ENCODE measurements around the gene MDFIC. TPM values are rescaled to one million over a fixed set of nuclear protein-coding genes. Genes with fewer than 3 reads are reported as not detected.

The MDFIC gene
- polyA plus RNA-seq, 3 donors, result 3.2 to 53.7 (median 27.9) TPM

GRCh38 chr7:115014794-115015193 lies 92.9 kb downstream of the MDFIC start:
- H3K27ac ChIP-seq (ENCODE audit: low read depth, low read length), result no peak overlapping the region
- WGBS, 3 donors, result 73 to 83% (median 79%) methylated on average over 1 of the region's 1 CpG

GRCh38 chr7:115015619-115016018 lies 93.7 kb downstream of the MDFIC start:
- no peak overlapping the region for H3K27ac ChIP-seq (ENCODE audit: low read depth, low read length)
- 82 to 89% (median 86%) methylated on average over 4 of the region's 4 CpGs for WGBS, 3 donors

- 65 to 78% (median 74%) methylated on average over 4 of the region's 4 CpGs for WGBS, 3 donors
- H3K27ac ChIP-seq (ENCODE audit: low read depth, low read length), result no peak overlapping the region
Observed at GRCh38 chr7:115019882-115020605, 98.2 kb downstream of the MDFIC start.

GRCh38 chr7:115023219-115023618 lies 101.3 kb downstream of the MDFIC start:
- WGBS, 3 donors, result 37 to 64% (median 45%) methylated on average over 6 of the region's 6 CpGs
- H3K27ac ChIP-seq (ENCODE audit: low read depth, low read length), result no peak overlapping the region

- 22 to 50% (median 23%) methylated on average over 3 of the region's 3 CpGs for WGBS, 3 donors
- no peak overlapping the region for H3K27ac ChIP-seq (ENCODE audit: low read depth, low read length)
Observed at GRCh38 chr7:115024276-115024675, 102.4 kb downstream of the MDFIC start.

- 68 to 72% (median 71%) methylated on average over 5 of the region's 5 CpGs for WGBS, 3 donors
Observed at GRCh38 chr7:115032715-115033703, 111.1 kb downstream of the MDFIC start.

GRCh38 chr7:115033917-115034459 lies 112.1 kb downstream of the MDFIC start:
- WGBS, 3 donors, result 67 to 84% (median 72%) methylated on average over 1 of the region's 1 CpG
- H3K27ac ChIP-seq (ENCODE audit: low read depth, low read length), result no peak overlapping the region

More at GRCh38 chr7:115032715-115033703, 111.1 kb downstream of the MDFIC start:
- no peak overlapping the region for H3K27ac ChIP-seq (ENCODE audit: low read depth, low read length)

GRCh38 chr7:115034515-115034914 lies 112.6 kb downstream of the MDFIC start:
- 66 to 97% (median 93%) methylated on average over 2 of the region's 2 CpGs for WGBS, 3 donors
- H3K27ac ChIP-seq (ENCODE audit: low read depth, low read length), result no peak overlapping the region

- H3K27ac ChIP-seq (ENCODE audit: low read depth, low read length), result no peak overlapping the region
- WGBS, 3 donors, result 80 to 88% (median 82%) methylated on average over 2 of the region's 2 CpGs
Observed at GRCh38 chr7:115037128-115037802, 115.4 kb downstream of the MDFIC start.

- no peak overlapping the region for H3K27ac ChIP-seq (ENCODE audit: low read depth, low read length)
- 83 to 99% (median 96%) methylated on average over 4 of the region's 4 CpGs for WGBS, 3 donors
Observed at GRCh38 chr7:115038158-115038557, 116.3 kb downstream of the MDFIC start.

- 78 to 90% (median 85%) methylated on average over 8 of the region's 8 CpGs for WGBS, 3 donors
- no peak overlapping the region for H3K27ac ChIP-seq (ENCODE audit: low read depth, low read length)
Observed at GRCh38 chr7:115040057-115040456, 118.2 kb downstream of the MDFIC start.

GRCh38 chr7:115040495-115040894 lies 118.6 kb downstream of the MDFIC start:
- no peak overlapping the region for H3K27ac ChIP-seq (ENCODE audit: low read depth, low read length)

GRCh38 chr7:115042596-115042995 lies 120.7 kb downstream of the MDFIC start:
- WGBS, 3 donors, result 35 to 72% (median 44%) methylated on average over 2 of the region's 2 CpGs
- no peak overlapping the region for H3K27ac ChIP-seq (ENCODE audit: low read depth, low read length)

- H3K27ac ChIP-seq (ENCODE audit: low read depth, low read length), result no peak overlapping the region
- WGBS, 3 donors, result 30 to 56% (median 41%) methylated on average over 2 of the region's 2 CpGs
Observed at GRCh38 chr7:115043605-115044004, 121.7 kb downstream of the MDFIC start.

GRCh38 chr7:115044224-115044623 lies 122.3 kb downstream of the MDFIC start:
- no peak overlapping the region for H3K27ac ChIP-seq (ENCODE audit: low read depth, low read length)
- 64 to 79% (median 71%) methylated on average over 3 of the region's 3 CpGs for WGBS, 3 donors

- 68 to 78% (median 68%) methylated on average over 6 of the region's 6 CpGs for WGBS, 3 donors
Observed at GRCh38 chr7:115047958-115048720, 126.2 kb downstream of the MDFIC start.

GRCh38 chr7:115052706-115053105 lies 130.8 kb downstream of the MDFIC start:
- H3K27ac ChIP-seq (ENCODE audit: low read depth, low read length), result no peak overlapping the region
- 78 to 88% (median 86%) methylated on average over 4 of the region's 4 CpGs for WGBS, 3 donors

More at GRCh38 chr7:115047958-115048720, 126.2 kb downstream of the MDFIC start:
- H3K27ac ChIP-seq (ENCODE audit: low read depth, low read length), result no peak overlapping the region
